IMR-90 (cell line): Measurements from ENCODE around the gene RGS12. TPM values are rescaled to one million over a fixed set of nuclear protein-coding genes. Genes with fewer than 3 reads are reported as not detected.

ENCODE experiments used
- ATAC-seq: fragments of 200-7000 bp; cut with Tn5 transposase; 2 replicates; pipeline ENCODE4 v1.9.1; 2020; ENCODE audit warnings: low read depth, mild to moderate bottlenecking, moderate library complexity
- BruUV-seq: library from RNA; stranded (reverse); fragments of 400-500 nt; replicated peaks from 2 replicates; lab custom pipeline; 2021; lab: Mats Ljungman, UMichigan
- CTCF ChIA-PET: fragments of 300-600 bp; formaldehyde crosslinking; extraction: SDS; loops from one replicate; lab custom pipeline; 2021; ENCODE audit warnings: antibody characterized with exemption; lab: Yijun Ruan, JAX
- POLR2A ChIA-PET: fragments of 300-600 bp; sonication (Branson Sonifier 250); formaldehyde crosslinking; loops from one replicate; lab custom pipeline; 2022; ENCODE audit warnings: antibody characterized with exemption; ENCODE audit not compliant: unreplicated experiment; lab: Charles Lee
- DNase-seq: peaks from one replicate; pipeline ENCODE4 v3.0.0; 2013
- H2AFZ ChIP-seq: replicated peaks from 2 replicates; pipeline ENCODE3; 2013; ENCODE audit warnings: low read length, mild to moderate bottlenecking; ENCODE audit not compliant: poor library complexity
- H2AK5ac ChIP-seq: 2 replicates; pipeline ENCODE4 v1.6.1; 2013; ENCODE audit warnings: low read depth, low read length, inconsistent platforms
- H2AK9ac ChIP-seq: replicated peaks from 2 replicates; pipeline ENCODE3; 2013; ENCODE audit warnings: mild to moderate bottlenecking, low read depth, low read length, moderate library complexity; ENCODE audit not compliant: poor library complexity
- H2BK120ac ChIP-seq: 2 replicates; pipeline ENCODE4 v1.6.1; 2013; ENCODE audit warnings: low read depth, low read length, inconsistent platforms
- H2BK15ac ChIP-seq: 3 replicates; pipeline ENCODE4 v1.6.1; 2013; ENCODE audit warnings: low read depth, low read length, inconsistent platforms
- H2BK20ac ChIP-seq: 2 replicates; pipeline ENCODE4 v1.6.1; 2013; ENCODE audit warnings: low read depth, mild to moderate bottlenecking, inconsistent platforms, low read length, moderate library complexity
- H2BK5ac ChIP-seq: 2 replicates; pipeline ENCODE4 v1.6.1; 2013; ENCODE audit warnings: mild to moderate bottlenecking, low read depth, low read length, inconsistent platforms; ENCODE audit not compliant: poor library complexity, severe bottlenecking
- H3K14ac ChIP-seq: replicated peaks from 2 replicates; pipeline ENCODE4 v1.6.1; 2013; ENCODE audit warnings: low read depth, low read length, inconsistent platforms
- H3K18ac ChIP-seq: 2 replicates; pipeline ENCODE4 v1.6.1; 2013; ENCODE audit warnings: low read depth, low read length, control low read depth
- H3K23ac ChIP-seq: 2 replicates; pipeline ENCODE4 v1.6.1; 2013; ENCODE audit warnings: low read depth, low read length, inconsistent platforms
- H3K27ac ChIP-seq: 2 replicates; pipeline ENCODE4 v1.5.1; 2013; ENCODE audit warnings: mild to moderate bottlenecking, control low read depth, low read length; ENCODE audit not compliant: insufficient read depth
- H3K27me3 ChIP-seq: 2 replicates; pipeline ENCODE4 v1.6.1; 2013; ENCODE audit warnings: low read length; ENCODE audit not compliant: control insufficient read depth, insufficient read depth
- H3K36me3 ChIP-seq: 2 replicates; pipeline ENCODE4 v1.6.1; 2013; ENCODE audit warnings: low read length, mixed read lengths; ENCODE audit not compliant: control insufficient read depth, insufficient read depth
- H3K4ac ChIP-seq: 2 replicates; pipeline ENCODE4 v1.6.1; 2013; ENCODE audit warnings: low read depth, low read length, inconsistent platforms
- H3K4me1 ChIP-seq: 2 replicates; pipeline ENCODE4 v1.6.1; 2013; ENCODE audit warnings: low read length, mixed read lengths; ENCODE audit not compliant: control insufficient read depth, insufficient read depth
- H3K4me2 ChIP-seq: 2 replicates; pipeline ENCODE4 v1.6.1; 2013; ENCODE audit warnings: low read depth, mild to moderate bottlenecking, control low read depth, low read length, moderate library complexity
- H3K4me3 ChIP-seq: 2 replicates; pipeline ENCODE4 v1.5.1; 2013; ENCODE audit warnings: low read depth, mild to moderate bottlenecking, control low read depth, low read length, moderate library complexity; ENCODE audit not compliant: insufficient read depth
- H3K56ac ChIP-seq: 2 replicates; pipeline ENCODE4 v1.6.1; 2013; ENCODE audit warnings: low read length, inconsistent platforms; ENCODE audit not compliant: insufficient read depth; ENCODE audit errors: extremely low read depth
- H3K79me1 ChIP-seq, 2 experiments: 2 replicates each; pipeline ENCODE4 v1.6.1; 2013; ENCODE audit warnings: low read length in 2 of 2, inconsistent platforms in 1 of 2, low read depth in 1 of 2
- H3K9ac ChIP-seq: 2 replicates; pipeline ENCODE4 v1.6.1; 2013; ENCODE audit warnings: low read depth, low read length, control low read depth
- H3K9me1 ChIP-seq: 2 replicates; pipeline ENCODE4 v1.6.1; 2013; ENCODE audit warnings: low read length, inconsistent platforms; ENCODE audit not compliant: insufficient read depth
- H3K9me3 ChIP-seq: 2 replicates; pipeline ENCODE4 v1.6.1; 2013; ENCODE audit warnings: low read length; ENCODE audit not compliant: control insufficient read depth, insufficient read depth
- H4K20me1 ChIP-seq: 2 replicates; pipeline ENCODE4 v1.6.1; 2013; ENCODE audit warnings: low read length, inconsistent platforms; ENCODE audit not compliant: insufficient read depth
- H4K5ac ChIP-seq: 2 replicates; pipeline ENCODE4 v1.6.1; 2013; ENCODE audit warnings: mild to moderate bottlenecking, low read depth, low read length, control low read depth
- H4K8ac ChIP-seq, 2 experiments: 2 replicates each; pipeline ENCODE4 v1.6.1; 2013; ENCODE audit warnings: low read depth in 2 of 2, low read length in 2 of 2, control low read depth in 1 of 2, inconsistent platforms in 1 of 2
- H4K91ac ChIP-seq: 2 replicates; pipeline ENCODE4 v1.6.1; 2013; ENCODE audit warnings: low read depth, low read length, inconsistent platforms; ENCODE audit not compliant: insufficient read depth
- FOS ChIP-seq: fragments of 150-350 bp; IDR thresholded peaks from 2 replicates; pipeline ENCODE4 v1.6.1; 2016; ENCODE audit warnings: low read depth, low read length
- WGBS, 2 experiments: methylation state at CpG; one replicate each; pipeline versions ENCODE4 v1.1.5 to v1.1.7; 2013; ENCODE audit warnings: missing lambda C conversion rate in 2 of 2; ENCODE audit not compliant: insufficient read length in 1 of 2; ENCODE audit errors: extremely low coverage in 2 of 2; 5-methylcytosine and 5-hydroxymethylcytosine counted together
- dilution Hi-C: fragments of 300-500 bp; cut with HindIII; formaldehyde crosslinking; loops from one replicate; pipeline ENCODE4 v1.14.3; 2018; ENCODE audit warnings: low sequenced_read_pairs; ENCODE audit not compliant: unreplicated experiment
- in situ Hi-C: fragments of 300-500 bp; cut with MboI; formaldehyde crosslinking; loops from 3 replicates; pipeline ENCODE4 v1.14.3; 2019; ENCODE audit warnings: low sequenced_read_pairs, inconsistent platforms, mixed read lengths
- intact Hi-C: fragments of 100-400 bp; cut with micrococcal nuclease; formaldehyde crosslinking; loops from 2 replicates; pipeline ENCODE4 v1.10.0; 2022
- polyA plus RNA-seq, 3 experiments: library from polyadenylated mRNA; depleted of rRNA; stranded (reverse); fragments of >200 nt; gene quantifications; 2 replicates each; pipeline ENCODE4 v1.2.3, GENCODE V29; 2012; ENCODE audit warnings: low replicate concordance in 1 of 3
- total RNA-seq: library from RNA; depleted of rRNA; stranded (reverse); fragments of >200 nt; gene quantifications from 2 replicates; pipeline ENCODE4 v1.2.3, GENCODE V29; 2012
- TF ChIP-seq, protein P1 (sequence below): conservative IDR thresholded peaks from 2 replicates; pipeline ENCODE4 v1.5.1; 2012; ENCODE audit warnings: mild to moderate bottlenecking, low read depth, low read length, improper control_type of control experiment

The RGS12 gene
- total and polyA plus RNA-seq, 2 of the 4 experiments (the other 2 are of a cell fraction): 11.8 to 12.0 TPM

DNA sequence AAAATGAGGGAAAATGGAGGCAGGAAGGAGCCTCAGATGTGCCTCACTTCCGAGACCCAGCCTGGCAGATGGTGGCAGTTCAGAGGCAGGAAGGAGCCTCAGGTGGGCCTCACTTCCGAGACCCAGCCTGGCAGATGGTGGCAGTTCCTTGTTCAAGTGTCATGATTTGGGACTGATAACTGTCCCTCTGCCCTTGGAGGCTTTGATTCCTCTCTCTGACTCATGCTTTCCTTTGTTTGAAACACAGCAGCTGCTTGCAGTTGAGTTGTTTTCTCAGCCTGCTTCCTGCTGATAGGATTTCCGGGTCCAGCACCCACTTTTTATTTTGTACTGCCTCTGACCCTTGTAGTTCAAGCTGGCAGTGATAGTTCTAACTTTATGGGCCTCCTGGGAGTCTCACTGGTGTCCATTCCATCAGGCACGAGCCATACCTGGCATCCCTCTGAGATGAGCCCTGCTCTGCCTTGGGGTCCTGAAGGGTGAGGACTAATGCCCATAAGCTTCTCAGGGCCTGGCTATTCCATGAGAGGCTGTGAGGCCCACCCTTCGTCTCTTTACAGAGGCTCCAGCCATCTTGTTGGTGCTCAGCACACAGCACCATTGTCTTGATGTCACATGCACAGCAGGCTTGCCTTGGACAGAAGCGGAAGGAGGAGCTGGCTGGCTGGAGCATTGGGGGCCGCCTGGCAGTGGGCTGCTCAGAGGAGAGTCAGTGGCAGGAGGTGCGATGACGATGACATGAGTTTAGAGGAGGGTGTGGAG, 13.0 kb downstream of the RGS12 start:
- WGBS, 2 experiments: 89% methylated on average over 3 of the region's 9 CpGs; no CpG with 5 or more reads in 1 of the 2 experiments
- Histone ChIP-seq H2AK9ac (peak overlapping the region; percentile 94), H2BK20ac (peak overlapping the region; percentile 74), H4K20me1 (peaks cover 63% of the 10 kb centered on the region), H4K5ac (peak overlapping the region; percentile 78), H2AK5ac (peak overlapping the region; percentile 79), H3K56ac (no peak overlapping the region), H3K27me3 (no peaks in the 10 kb centered on the region), H2AFZ (peak overlapping the region; percentile 78), H3K9ac (no peak overlapping the region), H3K4ac (peak overlapping the region; percentile 88), H3K4me1 (peaks cover 23% of the 10 kb centered on the region), H3K79me1 (peaks cover 28 to 80% of the 10 kb centered on the region in 2 experiments), H2BK5ac (peak overlapping the region; percentile 50), H2BK15ac (peak overlapping the region; percentile 64; the same call in 1 of the 3 replicates), H3K9me3 (no peaks in the 10 kb centered on the region), H3K9me1 (peaks cover 34% of the 10 kb centered on the region), H3K18ac (peak overlapping the region; percentile 41; the same call in 1 of the 2 replicates), H3K23ac (peak overlapping the region; percentile 86), H3K4me2 (peak overlapping the region; percentile 29; the same call in 1 of the 2 replicates), H3K36me3 (no peaks in the 10 kb centered on the region), H3K27ac (peak overlapping the region; percentile 44), H3K14ac (peak overlapping the region; percentile 96), H4K8ac (peak overlapping the region; percentile 36 to 73; a peak in 3 of 4 replicates), H2BK120ac (peak overlapping the region; percentile 76), H4K91ac (peak overlapping the region; percentile 79), H3K4me3 (no peak overlapping the region)
- intact Hi-C loops: no loop called here
- dilution Hi-C loops: no loop called here
- DNase-seq (peak; percentile 62), ATAC-seq (peak; percentile 61)
- ChIA-PET POLR2A (no interaction called here), CTCF (no interaction called here)
- TF ChIP-seq, protein P1, sequence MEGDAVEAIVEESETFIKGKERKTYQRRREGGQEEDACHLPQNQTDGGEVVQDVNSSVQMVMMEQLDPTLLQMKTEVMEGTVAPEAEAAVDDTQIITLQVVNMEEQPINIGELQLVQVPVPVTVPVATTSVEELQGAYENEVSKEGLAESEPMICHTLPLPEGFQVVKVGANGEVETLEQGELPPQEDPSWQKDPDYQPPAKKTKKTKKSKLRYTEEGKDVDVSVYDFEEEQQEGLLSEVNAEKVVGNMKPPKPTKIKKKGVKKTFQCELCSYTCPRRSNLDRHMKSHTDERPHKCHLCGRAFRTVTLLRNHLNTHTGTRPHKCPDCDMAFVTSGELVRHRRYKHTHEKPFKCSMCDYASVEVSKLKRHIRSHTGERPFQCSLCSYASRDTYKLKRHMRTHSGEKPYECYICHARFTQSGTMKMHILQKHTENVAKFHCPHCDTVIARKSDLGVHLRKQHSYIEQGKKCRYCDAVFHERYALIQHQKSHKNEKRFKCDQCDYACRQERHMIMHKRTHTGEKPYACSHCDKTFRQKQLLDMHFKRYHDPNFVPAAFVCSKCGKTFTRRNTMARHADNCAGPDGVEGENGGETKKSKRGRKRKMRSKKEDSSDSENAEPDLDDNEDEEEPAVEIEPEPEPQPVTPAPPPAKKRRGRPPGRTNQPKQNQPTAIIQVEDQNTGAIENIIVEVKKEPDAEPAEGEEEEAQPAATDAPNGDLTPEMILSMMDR: no peak
- TF ChIP-seq FOS: peak; percentile 29; the same call in 1 of the 2 replicates
- BruUV-seq: no TSS peak
- in situ Hi-C loops: no loop called here
